HK-2 (cell line): ENCODE data around the gene FSTL5.

Experiments
- DNase-seq: peaks from one replicate; pipeline ENCODE4 v3.0.0-alpha.2; 2018; ENCODE audit not compliant: unreplicated experiment

Gene FSTL5

DNA sequence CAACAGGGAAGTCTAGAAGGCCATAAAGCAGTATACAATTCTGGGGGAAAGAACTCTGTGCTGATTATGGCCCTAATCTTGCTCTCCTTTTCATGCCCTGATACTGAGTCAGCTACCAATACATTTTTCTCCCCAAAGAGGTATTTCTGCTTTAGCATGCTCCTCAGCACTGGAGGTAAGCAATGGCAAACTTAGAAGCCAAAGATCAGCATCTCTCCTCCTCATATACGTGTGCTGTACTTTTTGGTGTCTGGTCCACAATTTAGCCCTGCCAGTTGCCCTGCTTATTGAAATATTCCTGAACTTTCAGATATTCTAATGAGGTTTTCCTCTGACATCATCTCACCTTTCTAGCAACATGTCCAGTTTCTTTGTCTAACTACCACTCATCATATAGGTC is 226.2 kb downstream of the FSTL5 start:
- no peak for DNase-seq

DNA sequence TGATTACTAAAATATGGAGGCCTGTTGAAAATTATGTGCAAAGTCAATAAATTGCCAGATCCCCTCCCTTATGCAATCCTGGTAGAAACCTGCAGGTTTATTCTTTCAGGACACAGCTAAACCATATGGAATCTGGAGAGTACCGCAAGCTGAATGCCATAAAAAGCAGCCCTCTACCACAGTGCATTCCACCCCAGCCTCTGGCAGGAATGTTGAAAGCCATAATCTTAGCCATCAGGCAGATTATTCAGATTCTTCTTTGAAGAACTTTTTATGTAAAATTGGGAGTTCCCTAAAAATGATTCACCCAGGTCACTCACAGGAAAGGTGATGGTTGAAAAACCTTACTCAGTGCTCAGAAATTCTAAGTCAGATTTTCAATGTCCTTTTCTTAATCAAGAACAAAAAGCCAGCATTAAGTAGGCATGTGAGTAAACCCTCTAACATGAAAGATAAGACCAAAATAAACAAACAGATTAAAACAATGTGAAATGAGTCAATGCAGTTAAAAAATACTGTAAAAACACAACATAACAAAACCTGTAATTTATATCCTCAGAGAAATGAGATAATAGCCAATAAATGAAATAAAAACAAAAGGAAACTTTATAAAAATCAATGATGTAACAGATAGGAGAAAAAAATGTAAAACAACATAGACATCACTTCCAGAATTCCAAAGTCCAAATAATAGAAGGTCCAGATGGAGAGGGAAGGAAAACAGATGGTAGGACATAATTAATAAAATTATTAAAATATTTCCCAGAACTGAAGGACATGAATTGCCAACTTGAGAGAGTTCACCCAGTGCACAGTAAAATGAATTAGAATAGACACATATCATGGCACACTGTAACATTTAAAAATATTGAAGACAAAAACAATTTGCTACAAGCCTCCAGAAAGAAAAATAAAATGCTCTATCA is 226.9 kb downstream of the FSTL5 start:
- DNase-seq = peak; percentile 43

DNA sequence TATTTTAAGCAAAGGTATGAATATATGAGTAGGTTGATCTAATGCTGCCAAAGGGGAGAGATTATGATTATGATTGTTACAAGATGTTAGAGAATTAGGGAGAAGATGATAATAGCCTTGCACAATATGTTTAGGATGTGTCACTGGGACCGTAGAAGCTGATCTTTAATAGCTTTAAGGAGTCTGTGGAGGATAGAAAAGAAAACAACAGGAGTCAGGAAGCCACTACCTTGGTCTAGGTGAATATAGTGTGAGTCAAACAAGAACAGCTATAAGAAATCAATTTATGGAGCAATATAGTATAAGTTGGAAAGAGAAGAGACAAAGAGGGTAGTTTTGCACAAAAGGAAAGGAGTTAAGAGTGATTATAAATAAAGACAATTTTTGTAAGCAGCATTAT is 232.7 kb downstream of the FSTL5 start:
- DNase-seq = no peak

DNA sequence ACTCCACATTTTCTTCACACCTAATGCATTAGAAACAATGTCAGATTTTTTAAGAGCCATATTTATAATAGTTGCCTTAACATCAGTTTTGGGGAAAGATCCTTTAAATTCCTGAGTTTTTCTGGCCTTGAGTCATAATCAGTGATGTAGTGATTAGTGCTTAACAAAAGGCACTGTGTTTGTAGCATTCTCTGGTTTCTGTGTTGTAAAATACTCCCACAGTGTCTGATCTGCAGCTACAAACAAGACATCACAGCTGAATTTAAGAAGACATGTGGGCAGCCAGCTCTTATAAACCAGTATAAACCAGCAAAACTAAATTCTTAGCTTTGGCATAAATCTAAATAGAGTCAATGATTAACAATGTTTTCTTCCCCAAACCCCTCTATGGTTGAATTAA is 233.8 kb downstream of the FSTL5 start:
- DNase-seq = no peak

DNA sequence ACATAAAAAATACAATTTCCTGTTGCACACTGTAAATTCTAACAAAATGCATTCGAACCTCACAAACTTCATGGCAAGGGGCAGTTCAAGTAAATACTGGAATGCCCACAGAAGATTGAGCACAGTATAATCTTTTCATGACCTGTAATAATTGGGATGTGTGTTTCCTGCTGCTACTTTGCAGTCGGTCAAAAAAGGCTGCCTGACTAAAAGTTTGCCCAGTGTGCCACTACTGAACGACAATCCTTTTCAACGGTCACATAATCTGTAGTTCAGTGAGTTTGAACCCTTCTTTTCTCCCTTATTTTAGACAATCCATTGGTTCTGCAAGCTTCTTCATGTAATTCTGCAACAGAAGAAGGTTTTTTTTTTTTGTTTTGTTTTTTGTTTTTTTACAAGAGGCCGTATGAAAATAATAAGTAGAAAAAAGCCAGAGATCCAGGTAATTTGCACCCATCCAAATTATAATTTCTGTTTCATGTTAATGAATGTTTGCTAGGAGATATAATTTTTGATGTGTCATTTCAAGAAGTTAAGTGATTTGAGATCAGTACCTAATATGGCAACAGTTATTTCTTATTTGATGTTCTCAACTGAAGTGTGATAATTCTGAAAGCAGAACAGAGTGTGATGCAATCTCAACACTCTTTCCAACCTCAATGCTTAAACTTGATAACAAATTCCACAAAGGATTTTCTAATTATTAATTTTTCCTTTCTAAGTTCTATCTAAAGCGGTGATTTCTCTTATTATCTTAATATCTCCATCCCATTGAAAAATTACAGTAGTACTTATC is 237.6 kb downstream of the FSTL5 start:
- DNase-seq = no peak

DNA sequence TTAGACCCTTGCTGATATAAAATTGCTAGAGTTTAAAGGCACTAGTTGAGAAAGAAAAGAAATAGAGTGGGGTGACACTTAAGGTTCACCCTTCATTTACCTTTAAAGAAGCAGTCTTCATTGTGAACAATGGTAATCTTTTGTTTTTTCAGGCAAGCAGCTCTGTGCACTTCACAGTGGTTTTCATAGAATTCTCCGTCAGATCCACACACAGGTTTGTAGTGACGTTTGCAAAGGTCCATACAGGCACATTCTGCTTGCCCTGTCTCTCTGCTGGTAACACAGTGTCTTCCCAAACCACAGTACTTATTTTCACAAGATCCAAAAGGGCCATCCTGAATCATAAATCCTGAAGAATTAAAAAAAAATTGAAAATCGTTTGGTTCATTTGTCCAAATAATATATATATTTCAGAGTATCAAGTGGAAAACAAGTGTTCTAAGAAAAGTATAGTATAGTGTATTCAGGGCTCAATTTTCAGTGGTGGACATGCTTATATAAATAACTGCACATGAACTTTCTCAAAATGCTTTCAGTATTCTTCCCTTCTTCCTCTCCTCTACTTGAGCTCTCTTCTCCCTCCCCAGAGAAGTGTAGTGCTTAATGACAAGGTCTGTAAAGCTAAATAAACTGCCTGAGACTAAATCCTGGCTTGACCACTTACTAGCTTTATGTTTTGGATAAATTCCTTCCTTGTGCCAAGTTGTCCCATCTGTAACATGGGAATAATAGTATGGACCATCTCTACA is 243.3 kb downstream of the FSTL5 start:
- DNase-seq = no peak

DNA sequence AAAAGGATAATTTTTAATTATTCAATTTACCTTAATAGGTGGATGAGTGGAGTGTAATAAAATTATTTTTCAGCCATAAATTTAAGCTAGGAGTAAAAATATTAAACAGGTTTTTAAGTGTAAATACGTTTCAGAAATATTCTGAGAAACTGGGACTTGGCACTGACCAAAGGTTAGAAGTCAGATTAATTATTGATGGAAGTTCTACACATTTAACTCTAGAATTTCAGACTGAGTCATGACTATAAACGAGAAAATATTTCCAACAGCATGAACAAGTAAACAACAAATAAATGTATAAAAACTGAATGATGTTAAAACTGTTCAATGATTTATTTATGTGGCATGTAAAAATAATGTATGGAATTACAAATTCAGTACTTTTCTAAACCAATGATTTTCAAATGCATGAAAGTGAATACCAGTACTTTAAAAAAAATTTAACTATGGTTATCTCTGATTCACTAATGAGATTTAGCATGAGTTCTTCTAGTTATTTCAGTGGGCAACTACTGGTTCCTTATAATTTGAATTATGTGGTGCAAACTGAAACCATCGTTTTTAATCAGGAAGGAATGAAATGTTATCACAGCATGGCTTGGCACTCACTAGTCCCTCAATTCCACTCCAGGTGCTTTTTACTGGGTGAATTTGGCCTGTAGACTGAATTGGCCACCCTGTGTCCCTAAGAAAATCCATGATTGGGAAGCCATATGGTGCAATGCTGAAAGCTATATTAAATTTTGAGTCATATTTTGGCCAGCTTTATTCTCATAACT is 244.2 kb downstream of the FSTL5 start:
- no peak for DNase-seq

DNA sequence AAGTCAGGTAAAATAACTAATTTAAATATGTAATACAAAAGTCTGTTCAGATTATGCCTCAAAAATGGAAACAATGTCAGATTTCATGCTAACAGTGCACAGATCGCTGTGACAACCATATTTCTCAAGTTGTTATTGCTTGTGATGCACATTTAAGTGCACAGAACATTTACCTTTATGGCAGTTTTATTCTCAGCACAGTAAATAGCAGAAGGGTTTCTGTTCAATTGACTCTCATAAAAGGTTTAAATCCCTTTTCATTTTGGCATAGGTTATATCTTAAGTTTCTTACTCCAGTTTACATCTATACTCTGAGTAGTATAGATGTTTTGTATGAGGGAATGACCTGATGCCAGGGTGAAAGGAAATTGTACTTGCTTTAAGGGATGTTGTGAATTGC is 247.8 kb downstream of the FSTL5 start:
- no peak for DNase-seq

DNA sequence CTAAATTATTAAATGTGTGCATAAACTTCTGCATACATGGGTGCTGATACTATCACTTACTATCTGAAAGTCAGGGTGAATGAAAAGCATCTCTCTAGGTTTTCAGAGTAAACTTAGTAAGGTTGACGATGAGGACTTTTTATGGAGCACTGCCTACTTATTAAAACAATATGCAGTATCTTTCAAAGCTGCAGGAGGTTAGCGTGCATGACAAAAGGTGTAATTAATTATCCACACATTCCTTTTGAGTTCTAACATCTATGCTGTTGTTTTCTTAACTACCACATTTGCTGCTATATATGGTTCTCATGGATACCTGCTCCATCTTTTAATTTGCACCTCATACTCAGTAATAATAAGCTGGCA is 256.2 kb downstream of the FSTL5 start:
- DNase-seq = no peak

DNA sequence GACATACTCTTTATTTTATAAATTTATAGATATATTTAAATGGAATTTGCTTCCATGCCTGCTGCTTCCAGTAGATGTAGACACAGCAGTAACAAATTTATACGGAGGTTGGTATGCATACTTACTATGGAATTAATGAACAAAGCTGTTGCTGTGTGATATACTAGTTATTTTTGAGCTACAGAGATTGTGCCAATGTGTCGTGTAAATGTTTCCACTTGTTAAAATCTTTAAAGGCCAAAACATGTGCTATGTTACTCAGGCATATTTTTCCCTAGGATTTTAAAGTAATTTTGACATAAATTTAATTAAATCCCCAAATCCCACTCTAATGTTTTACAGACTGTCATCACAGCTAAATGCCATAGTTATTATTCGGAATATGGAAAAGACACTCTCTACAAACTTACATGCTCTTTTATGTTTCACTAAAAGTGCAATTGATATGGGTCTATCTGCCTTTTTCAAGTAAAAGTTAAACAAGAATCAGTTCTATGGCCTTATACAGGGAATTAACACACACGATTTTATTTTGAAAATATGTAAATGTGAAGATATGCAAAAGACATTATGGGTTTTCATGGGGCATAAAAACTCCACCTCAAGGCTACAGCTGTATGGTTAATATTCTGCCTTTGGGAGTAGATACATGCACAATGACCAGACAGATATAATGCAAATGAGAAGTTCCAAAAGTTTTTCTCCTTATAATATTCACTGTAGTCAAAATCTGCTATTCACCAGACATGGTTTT is 256.8 kb downstream of the FSTL5 start:
- no peak for DNase-seq

DNA sequence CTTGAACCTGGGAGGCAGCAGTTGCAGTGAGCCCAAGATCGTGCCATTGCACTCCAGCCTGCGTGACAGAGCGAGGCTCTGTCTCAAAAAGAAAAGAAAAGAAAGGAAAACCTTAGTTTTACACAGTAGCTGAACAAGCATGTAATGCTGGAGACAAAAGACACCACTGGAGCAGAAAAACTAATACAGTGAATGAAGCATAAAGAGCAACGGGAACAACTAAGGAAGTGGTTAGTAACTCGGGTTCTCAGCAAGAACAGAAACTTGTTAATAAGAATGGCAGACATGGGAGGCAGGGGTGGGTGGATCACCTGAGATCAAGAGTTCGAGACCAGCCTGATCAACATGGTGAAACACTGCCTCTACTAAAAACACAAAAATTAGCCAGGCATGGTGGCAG is 263.7 kb downstream of the FSTL5 start:
- DNase-seq = no peak

DNA sequence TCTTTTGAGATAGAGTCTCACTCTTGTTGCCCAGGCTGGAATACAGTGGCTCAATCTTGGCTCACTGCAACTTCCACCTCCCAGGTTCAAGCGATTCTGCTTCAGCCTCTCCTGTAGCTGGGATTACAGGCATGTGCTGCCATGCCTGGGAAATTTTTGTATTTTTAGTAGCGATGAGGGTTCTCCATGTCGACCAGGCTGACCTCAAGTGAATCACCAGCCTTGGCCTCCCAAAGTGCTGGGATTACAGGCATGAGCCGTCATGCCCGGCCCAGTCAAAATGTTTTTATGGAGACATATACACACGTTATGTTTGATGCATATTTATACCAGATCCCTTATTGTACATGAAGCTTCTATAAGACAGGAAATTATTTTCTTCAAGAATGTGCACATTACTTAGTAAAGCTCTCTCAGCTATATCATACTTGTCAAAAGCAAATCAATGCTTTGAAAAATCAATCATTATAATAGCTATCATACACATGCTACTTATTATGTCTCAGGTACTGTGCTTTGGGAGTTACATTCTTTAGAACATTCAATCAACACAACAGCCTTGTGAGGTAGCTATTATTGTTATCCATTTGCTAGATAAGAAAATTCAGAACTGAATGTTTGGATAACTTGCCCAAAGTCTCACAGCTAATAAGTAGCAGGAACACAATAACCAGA is 269.2 kb downstream of the FSTL5 start:
- DNase-seq = peak; percentile 2

DNA sequence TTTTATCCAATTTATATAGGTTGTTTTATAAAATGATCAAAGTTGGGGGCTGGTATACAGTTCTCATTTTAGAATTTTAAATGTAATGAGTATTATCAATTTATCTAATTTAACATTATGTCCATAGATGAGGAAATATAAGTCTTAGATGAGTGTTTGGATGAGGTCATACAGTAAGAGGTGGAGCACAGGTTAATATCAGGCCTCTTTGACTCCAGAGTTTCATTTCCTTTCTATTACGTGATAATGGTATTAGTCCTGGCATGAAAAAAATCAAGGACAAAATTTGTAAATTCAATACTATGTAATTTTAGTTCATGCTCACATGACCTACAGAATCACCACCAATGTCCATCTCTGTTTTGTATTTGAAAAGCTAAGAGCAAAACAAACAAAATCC is 269.8 kb downstream of the FSTL5 start:
- DNase-seq = no peak

DNA sequence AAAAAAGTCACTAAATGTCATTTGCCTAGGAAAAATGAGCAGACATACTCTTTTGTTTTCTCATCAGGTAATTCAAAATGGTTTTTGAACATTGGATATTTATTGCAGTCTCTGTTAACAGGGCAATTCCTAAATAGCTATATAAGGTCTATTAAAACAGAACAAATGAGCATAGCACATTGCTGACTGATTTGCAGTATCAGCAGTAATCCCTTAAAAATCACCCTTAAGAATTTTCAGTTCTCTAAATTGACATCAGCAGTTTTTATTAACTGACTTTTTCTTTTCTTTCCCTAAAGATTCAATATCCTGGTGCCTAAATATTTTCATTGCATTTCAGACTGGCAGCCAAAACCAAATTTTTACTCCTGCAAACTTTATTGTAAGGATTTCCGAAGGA is 270.2 kb downstream of the FSTL5 start:
- no peak for DNase-seq

DNA sequence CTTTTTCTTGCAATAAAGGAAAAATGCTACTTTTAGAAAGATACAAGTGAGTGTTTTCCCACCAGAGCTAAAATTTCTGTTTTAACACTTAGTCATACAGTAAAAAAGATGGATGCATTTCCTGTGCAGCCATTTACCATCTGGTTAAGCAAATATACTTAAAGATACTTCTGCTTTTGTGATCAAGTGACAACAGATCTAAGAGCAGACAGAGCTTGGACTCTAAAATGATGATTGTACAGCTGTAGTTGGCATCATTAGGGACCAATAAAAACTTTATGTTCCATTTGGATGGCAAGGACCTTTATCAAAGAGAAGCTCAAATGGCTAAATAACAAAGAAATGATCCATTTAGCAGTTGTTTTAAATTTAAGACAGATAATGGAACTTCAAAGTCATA is 270.8 kb downstream of the FSTL5 start:
- DNase-seq = no peak

DNA sequence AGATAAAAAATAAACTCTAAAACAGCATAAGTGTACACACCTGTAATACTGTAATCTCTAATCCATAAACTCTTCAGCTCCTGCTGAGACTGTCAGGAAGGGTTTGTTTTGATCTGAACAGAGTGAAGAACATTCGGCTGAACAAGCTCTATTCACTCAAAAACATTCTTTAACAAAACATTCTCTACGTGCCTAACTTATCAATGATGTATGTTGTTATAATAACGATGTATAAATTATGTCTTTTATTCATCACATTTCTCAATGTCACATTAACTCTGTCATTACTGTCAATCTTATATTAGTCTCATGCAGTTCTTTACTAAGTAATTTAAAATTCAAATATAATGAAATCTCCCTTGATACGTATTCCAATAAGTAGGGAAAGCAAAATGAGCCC is 280.6 kb downstream of the FSTL5 start:
- DNase-seq = no peak

DNA sequence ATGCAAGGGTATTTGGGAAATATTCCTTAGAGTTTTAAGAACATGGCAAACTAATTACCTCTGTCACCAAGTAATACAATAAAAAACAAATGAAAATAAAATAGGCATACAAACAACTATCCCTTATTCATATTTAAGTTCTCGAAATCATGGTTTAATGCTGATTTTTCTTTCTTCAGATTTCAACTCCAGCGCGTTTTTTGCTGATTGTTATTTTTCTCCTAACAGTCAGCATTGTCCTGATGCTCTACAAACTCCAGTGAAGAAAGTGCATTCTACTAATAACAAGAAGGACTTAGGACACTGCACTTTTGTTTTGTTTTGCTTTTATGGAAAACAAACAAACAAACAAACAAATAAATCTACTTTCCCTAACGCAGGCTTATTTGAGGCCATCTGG is 282.4 kb downstream of the FSTL5 start:
- DNase-seq = no peak

DNA sequence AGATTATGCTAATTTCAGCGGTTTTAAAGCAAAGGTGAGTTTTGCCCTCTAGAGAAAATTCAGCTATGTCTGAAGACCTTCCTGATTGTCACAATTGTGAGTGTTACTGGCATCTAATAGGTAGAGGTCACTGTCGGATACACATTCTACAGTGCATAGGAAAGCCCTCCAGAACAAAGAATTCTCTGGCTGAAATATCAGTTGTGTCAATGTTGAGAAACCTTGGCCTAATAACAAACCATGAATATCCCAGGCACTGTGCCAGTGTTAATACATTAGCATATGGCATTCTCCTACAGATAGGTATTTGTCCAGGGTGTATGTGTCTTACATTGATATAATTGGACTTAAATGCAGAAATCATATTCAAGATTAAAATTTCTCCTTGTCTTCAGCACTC is 294.3 kb downstream of the FSTL5 start:
- no peak for DNase-seq

DNA sequence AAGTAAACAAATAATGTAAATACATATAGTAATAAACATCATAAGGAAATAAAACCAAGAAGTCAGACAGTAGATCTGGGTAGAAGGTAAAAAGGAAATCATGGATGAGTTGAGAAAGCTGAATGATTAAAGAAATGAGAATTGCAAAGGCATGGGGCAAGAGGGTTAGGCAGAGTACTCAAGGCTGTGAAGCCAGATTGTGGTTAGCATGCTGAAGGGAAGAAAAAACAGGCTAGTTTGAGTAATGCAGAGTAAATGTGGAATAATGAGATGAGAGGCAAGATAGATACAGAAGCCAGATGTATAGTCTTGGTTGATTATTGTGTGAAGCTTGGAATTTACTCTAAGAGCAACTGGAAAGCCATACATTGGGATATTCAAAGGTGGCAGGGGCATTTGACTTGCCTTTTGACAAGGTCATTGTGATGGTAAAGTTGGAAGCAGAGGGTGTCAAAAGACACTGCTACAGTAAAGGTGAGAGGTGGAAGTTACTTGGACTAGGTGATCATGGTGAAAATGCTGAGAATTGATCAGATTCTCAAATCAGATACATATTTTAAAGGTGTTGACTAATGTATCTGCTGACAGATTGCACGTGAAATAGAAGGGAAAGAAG is 307.0 kb downstream of the FSTL5 start:
- no peak for DNase-seq

DNA sequence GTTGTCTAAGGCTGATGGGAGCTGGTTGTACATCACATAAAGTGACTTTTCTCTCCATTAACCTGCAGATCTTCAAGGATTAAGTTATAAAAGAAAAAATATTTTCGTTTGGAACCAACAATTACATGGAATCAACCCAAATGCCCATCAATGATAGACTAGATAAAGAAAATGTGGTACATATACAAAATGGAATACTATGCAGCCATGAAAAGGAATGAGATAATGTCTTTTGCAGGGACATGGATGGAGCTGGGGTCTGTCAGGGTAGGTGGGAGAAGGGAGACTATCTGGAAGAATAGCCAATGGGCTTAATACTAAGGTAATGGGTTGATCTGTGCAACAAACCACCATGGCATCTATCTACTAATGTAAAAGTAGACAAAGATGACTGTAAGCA is 313.2 kb downstream of the FSTL5 start:
- no peak for DNase-seq
